ENCODE data around the gene POP7.

The POP7 gene

GRCh38 chr7:100670074-100670473 lies 35.8 kb upstream of the POP7 start:
- TF ChIP-seq POLR2A (IDR thresholded peaks at IDR 0.05; ENCODE audit: extremely low read depth, insufficient read length) (no peak), CTCF (IDR thresholded peaks at IDR 0.05; ENCODE audit: low read depth, low read length) (no peak), MAX (IDR thresholded peaks at IDR 0.05; ENCODE audit: low read depth, low read length) (no peak), MYC (IDR thresholded peaks at IDR 0.05; ENCODE audit: low read depth, low read length) (no peak; the same call in 1 of the 2 replicates)
- peak; percentile 48 for DNase-seq (ENCODE audit: low read depth)
- no peak overlapping the region for H3K4me3 ChIP-seq (ENCODE audit: low read depth, low read length)

GRCh38 chr7:100671353-100672327 lies 34.3 kb upstream of the POP7 start:
- TF ChIP-seq CTCF (IDR thresholded peaks at IDR 0.05; ENCODE audit: low read depth, low read length), result no peak
- no peak for TF ChIP-seq POLR2A (IDR thresholded peaks at IDR 0.05; ENCODE audit: extremely low read depth, insufficient read length)
- no peak for TF ChIP-seq MYC (IDR thresholded peaks at IDR 0.05; ENCODE audit: low read depth, low read length)
- no peak for TF ChIP-seq MAX (IDR thresholded peaks at IDR 0.05; ENCODE audit: low read depth, low read length)
- H3K4me3 ChIP-seq (ENCODE audit: low read depth, low read length), result no peak overlapping the region
- DNase-seq (ENCODE audit: low read depth), result no peak

GRCh38 chr7:100673302-100673941 lies 32.5 kb upstream of the POP7 start, which contains the start of gene GNB2:
Gene GNB2 (plus strand): TSS chr7:100673740. CDS start chr7:100676266, 2,526 bp downstream.
- DNase-seq (ENCODE audit: low read depth), result peak; percentile 100
- peak within 1 kb of the TSS; percentile 81 for H3K4me3 ChIP-seq (ENCODE audit: low read depth, low read length)
- TF ChIP-seq MYC (IDR thresholded peaks at IDR 0.05; ENCODE audit: low read depth, low read length) (peak; percentile 70), POLR2A (IDR thresholded peaks at IDR 0.05; ENCODE audit: extremely low read depth, insufficient read length) (peak; percentile 43), MAX (IDR thresholded peaks at IDR 0.05; ENCODE audit: low read depth, low read length) (peak; percentile 89), CTCF (IDR thresholded peaks at IDR 0.05; ENCODE audit: low read depth, low read length) (no peak)

- peak overlapping the region; percentile 81 for H3K4me3 ChIP-seq (ENCODE audit: low read depth, low read length)
- DNase-seq (ENCODE audit: low read depth), result peak; percentile 87
- TF ChIP-seq MAX (IDR thresholded peaks at IDR 0.05; ENCODE audit: low read depth, low read length) (peak; percentile 38), CTCF (IDR thresholded peaks at IDR 0.05; ENCODE audit: low read depth, low read length) (no peak), POLR2A (IDR thresholded peaks at IDR 0.05; ENCODE audit: extremely low read depth, insufficient read length) (no peak), MYC (IDR thresholded peaks at IDR 0.05; ENCODE audit: low read depth, low read length) (peak; percentile 43; the same call in 1 of the 2 replicates)
These were observed 31.9 kb upstream of the POP7 start for GRCh38 chr7:100673942-100674410.

- H3K4me3 ChIP-seq (ENCODE audit: low read depth, low read length), result peak overlapping the region; percentile 81
- peak; percentile 77 for DNase-seq (ENCODE audit: low read depth)
- TF ChIP-seq MAX (IDR thresholded peaks at IDR 0.05; ENCODE audit: low read depth, low read length) (no peak), CTCF (IDR thresholded peaks at IDR 0.05; ENCODE audit: low read depth, low read length) (no peak), MYC (IDR thresholded peaks at IDR 0.05; ENCODE audit: low read depth, low read length) (no peak), POLR2A (IDR thresholded peaks at IDR 0.05; ENCODE audit: extremely low read depth, insufficient read length) (no peak)
These were observed 31.4 kb upstream of the POP7 start for GRCh38 chr7:100674411-100675104.

All from NB4 (cell line).